GM19025 (cell line): ENCODE results near the gene SUN2.

Source experiments
- ATAC-seq: cut with Tn5 transposase; IDR thresholded peaks from one replicate; pipeline ENCODE4 v1.9.1; 2021; ENCODE audit warnings: mild to moderate bottlenecking, low read depth, moderate library complexity; ENCODE audit not compliant: unreplicated experiment

SUN2 gene

DNA sequence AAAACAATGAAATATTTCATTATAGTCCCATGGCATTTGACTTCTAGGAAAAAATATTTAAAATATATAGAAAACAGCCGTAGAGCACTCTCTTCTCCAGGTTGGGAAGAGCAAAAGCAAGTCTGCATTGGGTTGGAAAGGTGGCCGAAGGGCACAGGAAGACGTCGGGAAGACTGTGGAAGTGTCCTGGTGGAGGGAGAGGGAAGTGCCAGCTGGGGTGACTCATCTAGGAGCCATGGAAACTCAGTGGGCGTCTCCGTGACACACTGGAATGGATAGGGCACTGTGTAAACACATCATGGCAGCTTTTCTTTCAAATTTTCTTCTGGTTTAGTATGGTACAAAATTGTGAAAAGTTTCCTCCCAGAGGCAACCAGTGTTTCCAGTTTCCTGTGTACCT lies 37.4 kb downstream of the SUN2 start:
- ATAC-seq: no peak

DNA sequence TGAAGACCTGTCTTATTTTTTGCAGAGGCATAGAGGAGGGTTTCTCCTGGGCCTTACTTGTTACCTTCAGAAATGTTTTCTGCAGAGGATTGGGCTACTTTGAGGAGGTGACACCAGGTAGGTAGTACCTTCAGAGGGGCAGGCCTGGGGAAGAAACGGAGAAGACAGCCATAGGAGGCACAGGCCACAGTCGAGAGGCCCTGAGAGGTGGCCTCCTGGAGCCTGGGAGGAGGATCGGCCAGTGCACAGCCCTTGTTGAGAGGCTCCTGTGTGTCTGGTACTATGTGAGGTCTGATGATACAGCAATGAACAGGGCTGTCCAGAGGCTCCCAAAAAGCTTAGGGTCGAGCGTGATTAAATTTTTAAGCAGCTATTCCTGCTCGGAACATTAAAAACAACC lies 38.6 kb downstream of the SUN2 start:
- no peak for ATAC-seq

DNA sequence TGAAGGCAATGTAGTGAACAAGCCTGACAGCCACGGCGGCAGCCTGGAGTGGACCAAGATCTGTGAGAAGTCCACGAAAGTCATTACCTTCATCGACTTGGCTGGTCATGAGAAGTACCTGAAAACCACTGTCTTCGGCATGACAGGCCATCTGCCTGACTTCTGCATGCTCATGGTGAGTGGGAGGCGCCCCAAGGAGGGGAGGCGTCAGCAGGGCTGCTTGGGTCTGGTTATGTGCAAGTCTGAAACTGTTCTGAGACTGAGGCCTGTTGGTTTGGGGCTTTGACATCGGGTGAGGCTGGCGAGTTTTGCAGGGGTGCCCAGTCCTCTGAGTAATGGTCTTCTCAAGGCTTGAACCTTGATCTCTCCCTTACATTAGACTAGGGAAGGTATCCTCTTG lies 39.0 kb downstream of the SUN2 start:
- ATAC-seq: no peak

DNA sequence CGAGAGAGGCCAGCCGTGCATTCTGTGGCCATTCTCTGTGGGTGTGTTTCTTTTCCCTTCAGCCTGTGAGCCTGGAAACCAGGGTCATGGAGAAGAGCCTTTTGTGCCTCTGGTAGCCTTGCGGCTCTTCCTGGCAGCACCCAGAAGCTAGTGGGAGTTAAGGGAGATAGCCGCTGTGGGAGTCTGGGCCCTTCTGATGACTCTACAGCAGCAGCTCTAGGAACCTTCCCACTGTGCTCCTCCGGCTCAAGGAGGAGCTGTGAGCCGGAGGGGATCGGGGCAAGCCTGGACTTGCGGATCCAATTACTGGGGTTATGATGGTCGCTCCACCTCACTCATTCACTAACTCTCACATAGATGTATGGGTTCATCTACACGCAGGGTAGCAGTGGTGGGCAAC lies 39.5 kb downstream of the SUN2 start:
- ATAC-seq: no peak

DNA sequence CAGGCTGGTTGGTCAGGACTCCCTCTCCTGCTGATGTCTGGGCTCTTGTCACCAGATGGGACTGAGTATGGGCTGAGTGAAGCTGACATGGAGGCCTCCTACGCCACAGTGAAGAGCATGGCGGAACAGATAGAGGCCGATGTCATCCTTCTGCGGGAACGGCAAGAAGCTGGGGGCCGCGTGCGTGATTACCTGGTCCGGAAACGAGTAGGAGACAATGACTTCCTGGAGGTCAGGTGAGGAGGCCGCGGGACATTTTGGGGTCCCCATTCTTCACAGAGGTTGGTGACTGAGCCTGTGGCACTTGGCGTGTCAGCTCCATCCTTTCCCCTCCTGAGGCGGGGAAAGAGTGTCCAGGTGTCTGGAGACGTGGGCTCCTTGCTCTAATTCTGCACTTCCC lies 39.9 kb downstream of the SUN2 start:
- ATAC-seq: no peak

DNA sequence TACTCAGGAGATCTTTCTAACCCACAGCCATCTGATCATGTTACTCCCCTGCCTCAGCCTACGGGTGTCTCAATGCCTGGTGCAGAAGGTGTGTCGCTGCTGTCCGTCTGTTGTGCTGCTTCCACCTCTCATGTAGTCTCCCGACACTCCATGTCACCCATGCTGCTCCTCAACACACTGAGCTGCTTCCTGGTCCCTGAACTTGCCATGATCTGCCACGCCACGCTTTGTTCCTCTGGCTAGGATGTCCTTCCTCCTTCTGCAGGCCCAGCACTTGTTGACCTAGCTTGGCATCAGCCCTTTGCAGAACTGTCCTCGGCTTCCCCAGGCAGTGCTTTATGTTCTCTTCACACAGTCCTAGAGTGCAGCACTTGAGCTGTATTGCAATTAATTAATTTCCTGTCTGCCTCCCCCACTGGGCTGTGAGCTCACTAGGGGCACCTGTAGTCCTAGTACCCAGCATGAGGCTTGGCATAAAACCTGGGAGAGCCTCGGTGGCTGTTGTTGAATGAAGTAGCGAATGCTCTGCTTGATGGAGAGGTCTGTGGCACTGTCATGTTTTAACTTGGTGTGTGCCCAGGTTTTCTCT lies 40.5 kb downstream of the SUN2 start:
- no peak for ATAC-seq

DNA sequence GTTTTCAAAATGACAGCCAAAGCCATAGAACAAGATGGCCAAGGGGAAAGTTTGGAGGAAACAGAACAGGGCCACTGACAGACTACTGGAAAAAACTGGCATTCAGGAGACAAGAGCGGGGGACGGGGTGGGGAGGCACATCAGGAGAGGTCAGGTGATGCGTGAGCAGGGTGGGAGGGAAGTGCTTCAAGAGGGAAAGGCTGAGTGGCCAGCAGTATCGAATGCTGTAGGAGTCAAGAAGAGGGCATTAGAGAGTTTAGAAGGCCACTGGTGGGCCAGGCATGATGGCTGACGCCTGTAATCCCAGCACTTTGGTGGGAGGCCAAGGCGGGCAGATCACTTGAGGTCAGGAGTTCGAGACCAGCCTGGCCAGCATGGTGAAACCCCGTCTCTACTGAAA lies 41.9 kb downstream of the SUN2 start:
- no peak for ATAC-seq

DNA sequence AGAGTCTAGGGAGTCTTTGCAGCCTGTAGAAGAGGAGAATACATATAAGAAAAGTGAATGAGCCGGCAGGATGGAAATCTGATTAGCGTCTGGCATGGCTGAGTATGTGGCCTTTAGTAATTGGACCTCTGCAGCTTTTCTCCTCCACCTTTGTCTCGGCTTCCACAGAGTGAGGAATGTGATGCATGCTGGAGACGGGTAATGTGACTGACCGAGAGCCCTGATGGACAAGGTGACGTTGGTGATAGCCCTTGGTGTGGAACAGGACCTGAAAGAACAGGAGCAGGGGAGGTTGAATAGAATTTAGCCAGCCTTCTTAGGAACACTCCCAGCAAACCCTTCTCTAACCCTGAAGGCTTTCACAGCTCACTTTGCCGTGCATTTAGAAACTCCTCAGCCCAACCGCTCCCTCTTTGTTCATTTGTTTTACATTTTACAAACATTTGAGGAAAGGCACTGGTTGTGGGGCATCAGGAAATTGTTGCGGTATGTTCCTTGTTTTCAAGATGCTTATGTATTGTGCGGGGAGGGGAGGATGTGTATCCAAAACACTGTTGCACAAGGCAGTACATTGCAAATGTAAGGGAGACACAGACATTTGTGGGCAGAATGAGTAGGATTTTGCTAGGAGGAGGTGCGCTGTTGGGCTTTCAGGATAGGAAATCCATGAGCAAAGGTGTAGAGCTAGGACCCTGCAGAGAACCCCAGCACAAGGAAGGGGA lies 43.2 kb downstream of the SUN2 start:
- ATAC-seq: no peak

DNA sequence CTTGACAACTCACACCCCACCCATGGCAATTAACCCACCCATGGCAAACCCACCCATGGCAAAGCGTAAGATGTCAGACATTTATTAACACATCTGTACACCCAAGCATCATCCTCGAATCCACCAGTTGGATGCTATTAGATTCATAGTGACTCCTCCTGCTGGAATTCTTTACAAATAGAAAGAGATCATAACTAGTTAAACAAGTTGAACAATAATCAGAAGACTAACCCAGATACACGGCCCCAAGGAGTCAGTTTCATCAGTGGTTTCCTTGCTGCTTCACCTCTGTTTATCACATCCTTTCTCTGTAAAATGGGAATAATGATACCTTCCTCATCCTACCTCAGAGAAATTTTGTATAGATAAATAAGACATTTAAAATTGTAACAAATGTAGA lies 44.9 kb downstream of the SUN2 start:
- no peak for ATAC-seq

DNA sequence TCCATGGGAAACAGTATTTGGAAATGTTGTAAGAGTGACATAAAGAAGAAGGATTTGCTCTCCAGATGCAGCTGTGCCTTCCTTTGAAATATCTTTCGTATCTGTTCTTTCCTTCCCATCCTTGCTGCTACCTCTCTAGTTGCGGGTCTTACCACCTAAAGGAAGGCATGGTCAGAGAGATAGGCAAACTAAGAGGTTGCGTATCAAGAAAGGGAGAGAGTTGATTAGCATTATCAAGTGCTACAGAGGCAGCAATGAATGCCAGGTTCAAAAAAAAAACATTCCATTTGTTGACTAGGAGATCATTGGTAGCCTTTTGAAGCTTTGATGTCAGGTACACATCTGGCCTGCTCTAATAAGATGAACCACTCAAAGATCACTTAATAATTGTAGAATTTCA lies 45.4 kb downstream of the SUN2 start:
- ATAC-seq: no peak

DNA sequence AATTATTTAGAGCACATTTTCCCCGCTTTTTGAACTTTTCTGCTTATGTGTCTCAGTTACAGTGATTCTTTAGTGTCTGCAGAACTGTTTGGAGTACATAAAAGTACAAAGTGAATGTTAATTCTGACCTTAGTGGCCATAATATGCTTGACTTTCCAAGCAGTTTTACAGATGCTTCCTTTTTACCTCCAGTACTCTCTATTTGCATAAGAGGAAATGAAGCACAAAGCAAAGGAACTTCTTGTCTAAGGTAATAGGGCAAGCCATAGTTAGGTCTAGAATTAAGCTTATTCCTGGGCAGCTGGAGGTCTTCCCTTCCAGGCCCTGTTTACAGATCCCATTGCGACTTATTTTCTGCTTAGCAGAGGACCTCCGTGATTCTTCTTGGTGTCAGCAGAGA lies 46.5 kb downstream of the SUN2 start:
- ATAC-seq: no peak

DNA sequence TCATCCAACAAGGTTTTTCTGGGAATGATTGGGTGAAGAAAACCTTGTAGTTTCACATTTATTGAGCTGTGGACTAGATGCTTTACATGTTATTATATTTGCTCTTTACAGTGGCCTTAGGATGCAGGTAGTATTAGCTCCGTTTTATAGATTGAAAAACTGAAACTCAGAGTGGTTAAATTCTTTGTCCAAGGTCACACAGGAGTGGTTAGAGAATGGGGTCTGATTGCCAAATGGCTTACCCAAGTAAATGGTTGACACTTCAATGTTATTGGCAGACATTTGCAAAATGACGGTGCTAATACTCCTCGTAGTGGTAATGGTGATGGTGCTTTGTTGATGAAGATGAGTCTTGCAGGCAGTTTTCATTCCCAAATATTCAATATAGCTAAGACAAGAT lies 47.8 kb downstream of the SUN2 start:
- ATAC-seq: no peak

DNA sequence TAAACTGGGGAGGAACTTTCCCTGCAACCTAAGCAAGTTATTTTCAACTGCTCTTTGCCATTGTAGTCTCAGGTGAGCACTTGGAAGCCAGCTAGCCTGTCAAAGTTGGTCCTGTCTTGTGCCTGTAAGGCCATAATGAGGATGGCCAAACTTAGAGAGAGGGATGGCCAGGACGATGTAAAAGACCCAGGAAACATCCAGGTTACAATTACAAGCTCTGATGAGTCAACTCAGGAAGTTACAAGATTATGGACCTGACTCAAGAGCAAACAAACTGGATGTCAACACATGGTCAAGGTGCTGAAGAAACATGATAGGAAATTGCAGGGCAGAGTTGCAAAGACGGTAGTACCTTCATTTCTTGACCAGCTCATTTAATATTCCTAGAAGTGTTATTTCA lies 48.5 kb downstream of the SUN2 start:
- no peak for ATAC-seq

DNA sequence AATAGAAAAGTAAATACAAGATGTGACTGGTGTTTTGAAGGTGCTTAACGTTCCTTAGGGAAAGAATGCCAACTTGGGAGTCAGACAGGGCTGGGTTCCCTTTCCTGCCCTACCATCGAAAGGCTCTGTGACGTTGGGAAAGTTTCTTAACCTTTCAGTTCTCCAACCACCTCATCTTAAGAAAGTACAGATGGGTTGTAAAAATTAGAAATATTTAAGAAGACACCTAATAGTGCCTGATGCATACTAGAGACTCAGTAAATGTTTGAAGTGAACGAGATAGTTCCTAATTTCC lies 49.0 kb downstream of the SUN2 start:
- no peak for ATAC-seq

DNA sequence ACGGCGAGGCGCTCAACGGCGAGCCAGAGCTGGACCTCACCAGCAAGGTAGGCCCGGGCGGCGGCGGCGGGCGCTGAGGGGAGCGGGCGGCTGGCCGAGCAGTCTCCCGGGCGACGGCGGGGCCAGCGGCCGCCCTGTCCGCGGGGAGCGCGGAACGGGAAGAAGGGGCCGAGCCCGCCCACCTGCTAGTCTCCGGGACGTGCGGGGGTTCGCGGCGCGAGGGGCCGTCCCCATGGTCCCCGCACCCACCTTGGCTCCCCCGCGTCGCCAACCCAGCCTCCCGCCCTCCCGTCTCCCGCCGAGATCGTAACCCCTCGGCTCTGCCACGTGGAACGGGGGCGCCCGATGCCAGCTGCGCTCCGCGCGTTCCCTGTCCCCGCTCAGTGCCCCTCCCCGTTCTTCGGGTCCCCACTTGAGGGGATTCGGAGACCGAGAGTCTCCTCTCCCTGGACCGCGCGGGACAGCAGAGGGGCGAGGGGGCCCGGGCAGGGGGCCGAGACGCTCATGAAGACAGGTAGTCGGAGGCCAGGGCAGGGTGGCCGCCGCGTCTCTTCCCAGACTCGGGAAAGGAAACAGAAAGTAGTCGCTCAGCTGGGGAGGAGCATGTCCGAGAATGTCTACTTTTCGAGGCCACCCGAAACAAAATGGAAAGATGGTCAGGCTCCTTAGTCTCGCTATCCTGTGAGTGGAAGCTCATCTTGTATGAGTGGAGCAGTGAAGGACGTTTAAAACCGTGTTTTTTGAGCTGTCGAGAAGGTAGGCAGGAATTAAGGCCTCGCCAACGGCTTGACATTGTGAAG lies 49.5 kb downstream of the SUN2 start:
- no peak for ATAC-seq

DNA sequence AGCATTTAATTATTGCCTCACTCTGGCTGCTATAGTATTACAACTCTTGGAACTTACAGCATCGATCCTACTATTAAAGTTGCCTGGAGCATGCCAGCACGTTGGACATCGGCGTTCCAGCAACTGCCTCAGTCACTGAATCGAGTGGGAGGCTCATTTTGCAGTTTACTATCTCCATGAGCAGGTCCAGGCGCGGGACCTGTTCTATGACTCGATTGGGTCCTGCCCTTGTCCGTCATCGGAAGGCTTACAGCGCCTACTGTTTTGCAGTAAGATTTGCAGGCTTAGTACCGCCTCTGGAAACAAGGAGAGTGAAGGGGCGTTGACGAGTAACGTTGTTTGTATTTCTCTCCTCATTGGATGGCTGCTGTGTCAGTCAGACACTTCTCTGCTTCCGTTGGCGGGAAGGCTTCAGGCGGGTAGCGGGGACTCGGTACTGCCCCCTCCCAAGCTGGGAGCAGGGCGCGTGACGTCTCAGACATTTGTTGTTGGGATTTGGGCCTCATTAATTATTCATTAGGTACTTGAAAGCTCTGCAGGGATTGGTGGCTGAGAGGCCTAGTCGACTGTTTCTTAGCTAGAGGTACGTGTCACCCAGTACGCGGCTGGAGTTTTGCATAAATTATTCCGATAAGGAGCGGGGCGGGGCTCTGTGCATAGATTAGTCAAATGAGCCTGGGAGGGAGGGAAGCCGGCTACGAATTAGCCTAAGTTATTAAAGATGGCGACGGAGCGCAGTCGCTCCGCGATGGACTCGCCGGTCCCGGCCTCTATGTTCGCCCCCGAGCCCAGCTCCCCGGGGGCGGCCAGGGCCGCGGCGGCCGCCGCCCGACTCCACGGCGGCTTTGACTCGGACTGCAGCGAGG lies 50.3 kb downstream of the SUN2 start, which contains the start of gene GTPBP1:
GTPBP1 (plus strand) TSS at position 710 of the 866 bp plus-strand sequence; CDS start at position 722, 12 bp downstream.
- ATAC-seq: peak; percentile 67

DNA sequence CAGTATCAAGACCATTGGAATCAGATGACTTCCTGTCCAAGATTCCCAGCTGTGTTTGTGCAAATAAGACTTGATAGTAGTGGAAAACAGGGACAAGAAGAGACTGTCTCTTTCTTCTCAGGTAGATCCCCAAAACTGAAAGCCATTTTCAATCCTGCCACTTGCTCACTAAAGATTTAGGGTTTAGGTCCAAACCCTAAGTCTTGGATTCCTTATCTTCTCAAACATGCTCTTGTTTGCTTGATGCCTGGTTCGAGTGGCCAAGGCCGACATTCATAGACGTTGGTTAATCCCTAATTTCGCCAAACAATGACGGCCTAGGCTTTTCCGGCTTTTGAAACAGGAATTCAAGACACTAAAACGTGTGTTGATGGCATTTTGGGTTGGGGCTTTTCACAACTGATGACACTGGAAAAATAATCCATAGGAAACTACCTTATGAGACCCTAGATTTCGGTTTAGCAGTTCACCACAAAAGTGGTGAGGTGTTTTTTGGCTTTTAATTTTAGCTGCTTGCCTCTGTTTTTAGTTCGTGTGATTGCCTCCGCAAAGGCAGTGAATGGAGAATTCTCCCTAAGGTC lies 51.1 kb downstream of the SUN2 start:
- no peak for ATAC-seq

DNA sequence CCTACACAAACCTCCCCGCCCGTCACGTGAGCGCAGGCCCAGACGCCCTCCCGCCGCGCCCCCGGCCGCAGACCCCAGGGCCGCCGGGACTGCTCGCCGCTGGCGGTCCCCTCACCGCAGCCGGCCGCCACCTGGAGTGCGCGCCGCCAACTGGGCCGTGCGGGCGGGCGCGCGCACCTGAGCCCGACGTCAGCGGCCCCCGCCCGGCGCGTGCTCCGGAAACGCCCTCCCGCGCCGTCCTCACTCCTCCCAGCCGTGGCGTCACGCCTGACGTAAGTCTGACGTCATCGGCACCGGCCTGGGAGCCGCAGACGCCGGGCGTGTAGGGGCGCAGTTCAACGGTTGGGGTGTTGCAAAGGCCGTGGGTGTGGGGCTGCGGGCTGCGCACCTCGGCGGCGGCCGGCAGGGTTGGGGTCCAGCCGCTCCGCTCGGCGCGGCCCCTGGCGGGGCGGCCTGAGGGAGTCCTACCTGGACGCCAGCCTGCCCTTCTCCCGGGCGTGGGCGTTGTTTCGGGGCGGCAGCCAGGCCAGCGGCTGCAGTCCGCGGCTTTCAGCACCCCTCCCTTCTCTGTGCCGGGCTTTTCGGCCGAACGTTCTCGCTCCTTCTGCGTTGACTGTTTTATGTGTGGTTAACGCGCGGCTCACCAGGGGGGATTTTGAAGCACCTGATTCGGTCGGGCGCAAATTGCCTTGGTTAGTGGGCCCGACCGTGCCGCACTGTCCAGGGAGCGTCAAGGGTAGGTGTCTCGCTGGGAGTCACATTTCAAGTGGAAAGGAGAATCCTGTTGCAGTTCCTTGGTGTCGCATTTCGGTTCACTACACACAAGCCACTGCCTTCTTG lies 54.8 kb downstream of the SUN2 start, which contains the start of gene JOSD1:
JOSD1 (minus strand) TSS at position 155 of the 840 bp plus-strand sequence. CDS start 956 bp downstream, outside the sequence.
- peak; percentile 36 for ATAC-seq

DNA sequence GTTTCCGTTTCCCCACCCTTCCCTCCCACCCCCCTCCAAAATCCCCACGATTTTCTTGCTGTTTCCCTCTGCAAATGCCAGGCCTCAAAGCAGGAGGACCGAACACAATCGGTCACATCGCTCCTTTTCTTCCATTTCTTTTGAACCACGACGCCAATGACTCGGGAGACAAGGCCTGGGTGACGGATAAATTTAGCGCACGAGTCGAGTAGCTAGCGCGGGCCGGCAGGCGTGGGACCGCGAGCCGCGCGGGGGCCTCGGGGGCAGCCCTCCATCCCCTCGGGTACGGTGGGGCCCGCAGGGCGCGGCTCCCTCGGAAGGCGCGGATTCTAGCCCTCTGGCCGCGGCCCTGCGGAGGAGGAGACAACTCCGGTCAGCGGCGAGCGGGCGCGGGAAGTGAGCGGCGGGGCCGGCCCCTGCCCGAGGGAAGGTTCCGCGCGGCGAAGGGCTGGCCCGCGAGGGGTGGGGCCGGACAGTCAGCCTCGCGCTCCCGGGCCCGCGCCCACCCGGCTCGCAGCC lies 55.5 kb downstream of the SUN2 start:
- ATAC-seq: peak; percentile 23
